Endothelial cell of umbilical vein (primary cell): Measurements from ENCODE around the gene MEGF11. TPM values are rescaled to one million over a fixed set of nuclear protein-coding genes. Genes with fewer than 3 reads are reported as not detected.

Experiments used
- BruUV-seq: library from RNA; stranded (reverse); fragments of 400-500 nt; replicated peaks from 2 replicates; lab custom pipeline; 2021; lab: Mats Ljungman, UMichigan
- CTCF ChIA-PET: fragments of 300-600, 350-600 bp; sonication (Branson Sonifier 250); formaldehyde crosslinking; loops from one replicate; lab custom pipeline; 2021; ENCODE audit warnings: antibody characterized with exemption, inconsistent platforms; lab: Charles Lee
- POLR2A ChIA-PET: fragments of 300-600, 350-600 bp; sonication (Branson Sonifier 250); formaldehyde crosslinking; loops from one replicate; lab custom pipeline; 2021; ENCODE audit warnings: antibody characterized with exemption, inconsistent platforms; lab: Charles Lee
- DNase-seq: peaks from one replicate; pipeline ENCODE4 v3.0.0-alpha.2; 2011; ENCODE audit warnings: low read depth, low spot score
- FAIRE-seq: peaks from 2 replicates; lab custom pipeline; 2011; peaks lifted over from hg19 to GRCh38; lab: Jason Lieb, UNC
- H2AFZ ChIP-seq: 2 replicates; pipeline ENCODE4 v1.6.0; 2012; ENCODE audit warnings: low read depth, low read length, control low read depth, inconsistent platforms
- H3K27ac ChIP-seq: 2 replicates; pipeline ENCODE4 v1.5.1; 2011; ENCODE audit warnings: low read depth, mild to moderate bottlenecking, control low read depth, low read length, moderate library complexity; ENCODE audit not compliant: insufficient read depth
- H3K27me3 ChIP-seq, 2 experiments: 2 replicates each; pipeline versions ENCODE4 v1.6.0 to v1.6.1; 2011; ENCODE audit warnings: low read length in 2 of 2, mixed read lengths in 1 of 2; ENCODE audit not compliant: control insufficient read depth in 2 of 2, insufficient read depth in 2 of 2
- H3K36me3 ChIP-seq, 2 experiments: 2 replicates in 1 of 2; 3 replicates in 1 of 2; pipeline ENCODE4 v1.5.1; 2011; ENCODE audit warnings: low read length in 2 of 2, mild to moderate bottlenecking in 1 of 2, moderate library complexity in 1 of 2; ENCODE audit not compliant: control insufficient read depth in 2 of 2, insufficient read depth in 2 of 2; ENCODE audit errors: extremely low read depth in 1 of 2
- H3K4me1 ChIP-seq: 3 replicates; pipeline ENCODE4 v1.5.1; 2011; ENCODE audit warnings: mild to moderate bottlenecking, low read length; ENCODE audit not compliant: control insufficient read depth, insufficient read depth; ENCODE audit errors: extremely low read depth
- H3K4me2 ChIP-seq: 2 replicates; pipeline ENCODE4 v1.6.1; 2011; ENCODE audit warnings: low read length, control low read depth, mixed read lengths; ENCODE audit not compliant: insufficient read depth
- H3K4me3 ChIP-seq, 3 experiments: fragments of 200-600 bp in 1 of 3; sonication (generic), shearing (Covaris generic) in 1 of 3; replicated peaks in 1 of 3; 2 replicates each; pipeline ENCODE4 v1.5.1; 2011 to 2016; ENCODE audit warnings: control low read depth in 3 of 3, low read length in 3 of 3, mild to moderate bottlenecking in 2 of 3, inconsistent platforms in 1 of 3, low read depth in 1 of 3, moderate library complexity in 1 of 3; ENCODE audit not compliant: insufficient read depth in 1 of 3
- H3K79me2 ChIP-seq: 2 replicates; pipeline ENCODE4 v1.6.0; 2012; ENCODE audit warnings: low read length, inconsistent platforms; ENCODE audit not compliant: control insufficient read depth, insufficient read depth
- H3K9ac ChIP-seq: replicated peaks from 2 replicates; pipeline ENCODE3; 2011; ENCODE audit warnings: low read length, control low read depth; ENCODE audit not compliant: insufficient read depth; ENCODE audit errors: extremely low read depth
- H3K9me1 ChIP-seq: replicated peaks from 3 replicates; pipeline ENCODE4 v1.6.0; 2011; ENCODE audit warnings: mild to moderate bottlenecking, low read length; ENCODE audit not compliant: control insufficient read depth, insufficient read depth; ENCODE audit errors: extremely low read depth
- H3K9me3 ChIP-seq: replicated peaks from 2 replicates; pipeline ENCODE4 v1.5.1; 2012; ENCODE audit warnings: low read length, inconsistent platforms; ENCODE audit not compliant: control insufficient read depth, insufficient read depth
- H4K20me1 ChIP-seq: replicated peaks from 2 replicates; pipeline ENCODE3; 2011; ENCODE audit warnings: mild to moderate bottlenecking, low read length; ENCODE audit not compliant: control insufficient read depth, insufficient read depth; ENCODE audit errors: extremely low read depth
- EZH2 ChIP-seq: IDR thresholded peaks from 2 replicates; pipeline ENCODE4 v1.6.1; 2012; ENCODE audit warnings: borderline replicate concordance, low read depth, mild to moderate bottlenecking, moderate library complexity, low read length, inconsistent platforms; ENCODE audit not compliant: severe bottlenecking
- FOS ChIP-seq: IDR thresholded peaks from 2 replicates; pipeline ENCODE4 v1.6.1; 2011; ENCODE audit warnings: mild to moderate bottlenecking, low read length, moderate library complexity, borderline replicate concordance; ENCODE audit not compliant: insufficient read depth
- GATA2 ChIP-seq: IDR thresholded peaks from 2 replicates; pipeline ENCODE4 v1.7.0; 2011; ENCODE audit warnings: low read depth, mild to moderate bottlenecking, moderate library complexity, mixed read lengths, low read length; ENCODE audit not compliant: insufficient read length, insufficient read depth
- JUN ChIP-seq: IDR thresholded peaks from 2 replicates; pipeline ENCODE4 v1.6.1; 2011; ENCODE audit warnings: borderline replicate concordance, low read depth; ENCODE audit not compliant: insufficient read length, insufficient read depth
- MAX ChIP-seq: IDR thresholded peaks from 2 replicates; pipeline ENCODE4 v1.6.1; 2011; ENCODE audit not compliant: insufficient read depth, insufficient read length
- MYC ChIP-seq: IDR thresholded peaks from one replicate; pipeline ENCODE4 v1.6.1; 2011; ENCODE audit warnings: mild to moderate bottlenecking, low read depth, low read length
- POLR2A ChIP-seq: IDR thresholded peaks from 2 replicates; pipeline ENCODE4 v1.6.1; 2012; ENCODE audit warnings: low read depth, mild to moderate bottlenecking, control low read depth, low read length
- POLR2AphosphoS5 ChIP-seq: IDR thresholded peaks from 2 replicates; pipeline ENCODE4 v1.6.1; 2012; ENCODE audit warnings: low read depth, mild to moderate bottlenecking, control low read depth, low read length, moderate library complexity; ENCODE audit not compliant: insufficient read depth
- dilution Hi-C: fragments of 300-500 bp; cut with MboI; formaldehyde crosslinking; loops from one replicate; pipeline ENCODE4 v1.15.0; 2019; ENCODE audit warnings: low sequenced_read_pairs; ENCODE audit not compliant: extremely low pct_ligation_motif_present
- intact Hi-C: fragments of 100-400 bp; cut with micrococcal nuclease; formaldehyde crosslinking; loops from one replicate; pipeline ENCODE4 v1.10.0; 2022
- polyA plus RNA-seq, 4 experiments: library from polyadenylated mRNA; depleted of rRNA in 3 of 4; stranded (reverse) in 3 of 4; unstranded in 1 of 4; fragments of >200 nt; gene quantifications; 2 replicates each; pipeline versions ENCODE4 v1.2.1 to v1.2.3, GENCODE V29; 2011 to 2012; ENCODE audit warnings: missing spikeins in 1 of 4
- total RNA-seq: library from RNA; stranded (reverse); gene quantifications from 2 replicates; pipeline ENCODE4 v1.2.3, GENCODE V29; 2021
- TF ChIP-seq, protein P1 (sequence below), 2 donors: IDR thresholded peaks; 1 replicate in 1 of 2; 2 replicates in 1 of 2; pipeline ENCODE4 v1.5.1; 2011; ENCODE audit warnings: low read length in 2 of 2, mild to moderate bottlenecking in 2 of 2, moderate library complexity in 2 of 2, control low read depth in 1 of 2, inconsistent platforms in 1 of 2, low read depth in 1 of 2; ENCODE audit not compliant: insufficient read depth in 1 of 2; ENCODE audit errors: extremely low read depth in 1 of 2

Gene MEGF11
- total and polyA plus RNA-seq, 2 donors (not counting 3 experiments of a cell fraction or from before 2014, with no cell fraction given): not detected

GRCh38 chr15:65954289-65954741, 299.2 kb downstream of the MEGF11 start:
- dilution Hi-C loops: no loop called here
- H3K4me3 ChIP-seq: no peak overlapping the region
- H2AFZ ChIP-seq: no peak overlapping the region
- ChIA-PET POLR2A (no interaction called here), CTCF (interaction anchor here (1.6 kb wide), 1 partner anchor 15 kb away, joined by 3 read pairs; no protein-coding TSS in a partner anchor)
- H3K9me1 ChIP-seq: no peaks in the 10 kb centered on the region
- peaks cover 5 to 6% of the 10 kb centered on the region in 2 experiments for H3K27me3 ChIP-seq
- FAIRE-seq (no peak), DNase-seq (peak; percentile 24)
- no peaks in the 10 kb centered on the region for H4K20me1 ChIP-seq
- H3K4me1 ChIP-seq: no peaks in the 10 kb centered on the region
- no TSS peak for BruUV-seq
- no peaks in the 10 kb centered on the region for H3K79me2 ChIP-seq
- TF ChIP-seq, protein P1, sequence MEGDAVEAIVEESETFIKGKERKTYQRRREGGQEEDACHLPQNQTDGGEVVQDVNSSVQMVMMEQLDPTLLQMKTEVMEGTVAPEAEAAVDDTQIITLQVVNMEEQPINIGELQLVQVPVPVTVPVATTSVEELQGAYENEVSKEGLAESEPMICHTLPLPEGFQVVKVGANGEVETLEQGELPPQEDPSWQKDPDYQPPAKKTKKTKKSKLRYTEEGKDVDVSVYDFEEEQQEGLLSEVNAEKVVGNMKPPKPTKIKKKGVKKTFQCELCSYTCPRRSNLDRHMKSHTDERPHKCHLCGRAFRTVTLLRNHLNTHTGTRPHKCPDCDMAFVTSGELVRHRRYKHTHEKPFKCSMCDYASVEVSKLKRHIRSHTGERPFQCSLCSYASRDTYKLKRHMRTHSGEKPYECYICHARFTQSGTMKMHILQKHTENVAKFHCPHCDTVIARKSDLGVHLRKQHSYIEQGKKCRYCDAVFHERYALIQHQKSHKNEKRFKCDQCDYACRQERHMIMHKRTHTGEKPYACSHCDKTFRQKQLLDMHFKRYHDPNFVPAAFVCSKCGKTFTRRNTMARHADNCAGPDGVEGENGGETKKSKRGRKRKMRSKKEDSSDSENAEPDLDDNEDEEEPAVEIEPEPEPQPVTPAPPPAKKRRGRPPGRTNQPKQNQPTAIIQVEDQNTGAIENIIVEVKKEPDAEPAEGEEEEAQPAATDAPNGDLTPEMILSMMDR (IDR thresholded peaks at IDR 0.05; ENCODE audit: extremely low read depth in 1 of 2, insufficient read depth in 1 of 2, low read depth in 1 of 2, low read length in 2 of 2): no peak
- TF ChIP-seq JUN (peak; percentile 22), POLR2A (no peak), MYC (no peak), EZH2 (no peak), MAX (no peak), GATA2 (no peak), FOS (peak; percentile 55), POLR2AphosphoS5 (no peak)
- intact Hi-C loops: no loop called here
- H3K9me3 ChIP-seq: no peaks in the 10 kb centered on the region
- H3K4me2 ChIP-seq: no peak overlapping the region
- no peak overlapping the region for H3K9ac ChIP-seq
- no peak overlapping the region for H3K27ac ChIP-seq
- H3K36me3 ChIP-seq: no peaks in the 10 kb centered on the region
